ENCODE data around the gene ACO2.
"Not testable (repeated sequence)": the region's sequence is repeated elsewhere in the genome, so short reads cannot be mapped to it uniquely, and the experiment has no call there.

The ACO2 gene

GRCh38 chr22:41435560-41435959 lies 33.4 kb upstream of the ACO2 start:
- TF ChIP-seq CTCF (IDR thresholded peaks at IDR 0.05; ENCODE audit: borderline replicate concordance, insufficient read depth, low read depth, low read length), result no peak
- no peak overlapping the region for H3K4me3 ChIP-seq (ENCODE audit: low read depth, low read length)

- TF ChIP-seq CTCF (IDR thresholded peaks at IDR 0.05; ENCODE audit: borderline replicate concordance, insufficient read depth, low read depth, low read length), result no peak
Observed at GRCh38 chr22:41436322-41437113, 32.4 kb upstream of the ACO2 start.

GRCh38 chr22:41437198-41437597 lies 31.7 kb upstream of the ACO2 start:
- H3K4me3 ChIP-seq (ENCODE audit: low read depth, low read length), result no peak overlapping the region
- no peak for TF ChIP-seq CTCF (IDR thresholded peaks at IDR 0.05; ENCODE audit: borderline replicate concordance, insufficient read depth, low read depth, low read length)

More at GRCh38 chr22:41436322-41437113, 32.4 kb upstream of the ACO2 start:
- H3K4me3 ChIP-seq (ENCODE audit: low read depth, low read length), result no peak overlapping the region

GRCh38 chr22:41440511-41440910 lies 28.4 kb upstream of the ACO2 start:
- H3K4me3 ChIP-seq (ENCODE audit: low read depth, low read length), result not testable (repeated sequence)

GRCh38 chr22:41442240-41442792 lies 26.6 kb upstream of the ACO2 start:
- no peak for TF ChIP-seq CTCF (IDR thresholded peaks at IDR 0.05; ENCODE audit: borderline replicate concordance, insufficient read depth, low read depth, low read length)
- no peak overlapping the region for H3K4me3 ChIP-seq (ENCODE audit: low read depth, low read length)

GRCh38 chr22:41444360-41445128 lies 24.4 kb upstream of the ACO2 start:
- peak overlapping the region; percentile 99 for H3K4me3 ChIP-seq (ENCODE audit: low read depth, low read length)
- no peak for TF ChIP-seq CTCF (IDR thresholded peaks at IDR 0.05; ENCODE audit: borderline replicate concordance, insufficient read depth, low read depth, low read length)

GRCh38 chr22:41445129-41446056 lies 23.5 kb upstream of the ACO2 start:
- peak overlapping the region; percentile 99 for H3K4me3 ChIP-seq (ENCODE audit: low read depth, low read length)
- no peak for TF ChIP-seq CTCF (IDR thresholded peaks at IDR 0.05; ENCODE audit: borderline replicate concordance, insufficient read depth, low read depth, low read length)

Measured in GM12875 (cell line).